ENCODE measurements around the gene SPC25. TPM values are rescaled to one million over a fixed set of nuclear protein-coding genes. Genes with fewer than 3 reads are reported as not detected.
A peak's percentile ranks its signal among the peaks of the same experiment; 100 is the strongest.

SPC25 gene
- total and polyA plus RNA-seq, 2 of the 13 experiments (the other 11 are each of a cell fraction or from before 2014, with no cell fraction given), result 11.3 to 26.5 TPM

GRCh38 chr2:168889635-168890005 lies 610 bp downstream of the SPC25 start (continued):
- TF ChIP-seq MYC (CRISPR knock-in tag; IDR thresholded peaks at IDR 0.05; ENCODE audit: borderline replicate concordance) (no peak), NCOR1 (IDR thresholded peaks at IDR 0.05; ENCODE audit: borderline replicate concordance, low read length) (peak; percentile 66), THAP11 (CRISPR knock-in tag; IDR thresholded peaks at IDR 0.05) (no peak), ZFP82 (CRISPR knock-in tag; IDR thresholded peaks at IDR 0.05; ENCODE audit: borderline replicate concordance) (no peak), ZNF101 (CRISPR knock-in tag; IDR thresholded peaks at IDR 0.05; ENCODE audit: borderline replicate concordance, low read depth) (no peak), TEAD2 (CRISPR knock-in tag; IDR thresholded peaks at IDR 0.05) (no peak), GFI1 (CRISPR knock-in tag; IDR thresholded peaks at IDR 0.05; ENCODE audit: borderline replicate concordance) (no peak), ZNF335 (CRISPR knock-in tag; IDR thresholded peaks at IDR 0.05) (no peak), ZBTB33 (CRISPR knock-in tag; IDR thresholded peaks at IDR 0.05) (no peak), HNF4G (IDR thresholded peaks at IDR 0.05; ENCODE audit: borderline replicate concordance, low read depth, low read length) (peak; percentile 71; the same call in 1 of the 2 replicates), HNF4G (CRISPR knock-in tag; IDR thresholded peaks at IDR 0.05; ENCODE audit: borderline replicate concordance, low read depth) (no peak), ZNF746 (CRISPR knock-in tag; IDR thresholded peaks at IDR 0.05) (no peak), ZNF160 (CRISPR knock-in tag; IDR thresholded peaks at IDR 0.05) (no peak), ZHX1 (CRISPR knock-in tag; IDR thresholded peaks at IDR 0.05; ENCODE audit: low read depth) (no peak), E2F5 (CRISPR knock-in tag; conservative IDR thresholded peaks at IDR 0.05) (no peak), CENPT (CRISPR knock-in tag; IDR thresholded peaks at IDR 0.05; ENCODE audit: low read depth) (no peak), MEF2D (CRISPR knock-in tag; IDR thresholded peaks at IDR 0.05) (no peak), HNF4A (CRISPR knock-in tag; IDR thresholded peaks at IDR 0.05) (peak; percentile 53), ZFP1 (CRISPR knock-in tag; IDR thresholded peaks at IDR 0.05) (no peak)

Measured in HepG2 (cell line).